T47D (cell line): ENCODE results near the gene LZTR1.

ENCODE experiments used
- DNase-seq, 2 experiments: peaks; one replicate each; pipeline versions ENCODE4 v3.0.0 to v3.0.0-alpha.2; 2011 to 2012; ENCODE audit warnings: low read depth in 1 of 2, low spot score in 1 of 2
- JUND ChIP-seq: IDR thresholded peaks from 2 replicates; pipeline ENCODE4 v1.6.1; 2012; ENCODE audit warnings: low read depth
- in situ Hi-C: cut with HindIII; loops from 2 replicates; pipeline ENCODE4 v1.10.0; 2016; ENCODE audit warnings: low sequenced_read_pairs, low pct_unique_long_range_greater_than_20kb

LZTR1 gene

GRCh38 chr22:20993304-20994127 lies 11.4 kb downstream of the LZTR1 start:
- no peak for DNase-seq
- TF ChIP-seq JUND: no peak
- in situ Hi-C loops: no loop called here

GRCh38 chr22:20994128-20994901 lies 12.2 kb downstream of the LZTR1 start:
- in situ Hi-C loops: no loop called here
- no peak for TF ChIP-seq JUND

GRCh38 chr22:20994902-20995241 lies 12.8 kb downstream of the LZTR1 start:
- TF ChIP-seq JUND: no peak
- no peak for DNase-seq

More at GRCh38 chr22:20994128-20994901, 12.2 kb downstream of the LZTR1 start:
- DNase-seq: no peak

GRCh38 chr22:20995329-20996030 lies 13.4 kb downstream of the LZTR1 start:
- no peak for DNase-seq
- in situ Hi-C loops: no loop called here
- no peak for TF ChIP-seq JUND

More at GRCh38 chr22:20994902-20995241, 12.8 kb downstream of the LZTR1 start:
- in situ Hi-C loops: no loop called here

GRCh38 chr22:20996031-20996410 lies 13.9 kb downstream of the LZTR1 start:
- DNase-seq: no peak
- no peak for TF ChIP-seq JUND
- in situ Hi-C loops: no loop called here

- in situ Hi-C loops: no loop called here
- TF ChIP-seq JUND: no peak
- no peak for DNase-seq
These were observed 14.8 kb downstream of the LZTR1 start for GRCh38 chr22:20996598-20997535.

- in situ Hi-C loops: no loop called here
- no peak for DNase-seq
- no peak for TF ChIP-seq JUND
These were observed 15.6 kb downstream of the LZTR1 start for GRCh38 chr22:20997536-20998257.

GRCh38 chr22:20998411-20999336 lies 16.6 kb downstream of the LZTR1 start:
- in situ Hi-C loops: no loop called here
- no peak for DNase-seq
- no peak for TF ChIP-seq JUND

- no peak for DNase-seq
- in situ Hi-C loops: no loop called here
- TF ChIP-seq JUND: no peak
These were observed 17.5 kb downstream of the LZTR1 start for GRCh38 chr22:20999350-21000206.
